Measurements from ENCODE around the gene ZCWPW1.
"Not testable (repeated sequence)": the region's sequence is repeated elsewhere in the genome, so short reads cannot be mapped to it uniquely, and the experiment has no call there.

Gene ZCWPW1

DNA sequence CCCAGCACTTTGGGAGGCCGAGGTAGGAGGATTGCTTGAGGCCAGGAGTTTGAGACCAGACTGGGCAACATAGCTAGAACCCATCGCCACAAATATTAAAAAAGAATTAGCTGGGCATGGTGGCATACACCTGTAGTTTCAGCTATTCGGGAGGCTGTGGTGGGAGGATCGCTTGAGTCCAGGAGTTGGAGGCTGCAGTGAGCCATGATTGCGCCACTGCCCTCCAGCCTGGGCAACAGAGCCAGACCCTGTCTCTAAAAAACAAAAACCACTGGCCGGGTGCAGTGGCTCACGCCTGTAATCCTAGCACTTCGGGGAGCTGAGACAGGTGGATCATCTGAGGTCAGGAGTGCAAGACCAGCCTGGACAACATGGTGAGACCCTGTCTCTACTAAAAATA is 25.4 kb upstream of the ZCWPW1 start:
- DNase-seq, result not testable (repeated sequence)

DNA sequence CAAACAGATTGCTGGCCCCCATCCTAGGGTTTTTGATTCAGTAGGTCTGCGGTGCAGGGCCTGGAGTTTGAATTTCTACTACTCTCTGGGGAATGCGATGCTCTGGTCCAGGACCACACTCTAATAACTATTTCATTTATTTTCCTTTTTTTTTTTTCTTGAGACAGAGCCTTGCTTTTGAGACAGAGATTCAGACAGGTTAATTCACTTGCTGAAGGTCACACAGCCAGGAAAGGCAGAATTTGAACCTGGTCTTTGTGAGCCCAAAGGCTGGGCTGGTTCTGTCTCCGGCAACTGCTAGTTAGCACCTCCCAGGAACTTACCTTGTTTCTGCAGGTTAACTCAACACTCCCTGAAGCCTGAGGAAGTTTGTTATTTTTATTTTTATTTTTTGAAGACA is 24.0 kb upstream of the ZCWPW1 start:
- no peak for DNase-seq

GRCh38 chr7:100449190-100449795 is 20.8 kb upstream of the ZCWPW1 start:
- DNase-seq, result no peak

GRCh38 chr7:100447363-100447762 is 18.9 kb upstream of the ZCWPW1 start:
- not testable (repeated sequence) for DNase-seq

GRCh38 chr7:100446040-100446439 is 17.5 kb upstream of the ZCWPW1 start:
- no peak for DNase-seq

DNA sequence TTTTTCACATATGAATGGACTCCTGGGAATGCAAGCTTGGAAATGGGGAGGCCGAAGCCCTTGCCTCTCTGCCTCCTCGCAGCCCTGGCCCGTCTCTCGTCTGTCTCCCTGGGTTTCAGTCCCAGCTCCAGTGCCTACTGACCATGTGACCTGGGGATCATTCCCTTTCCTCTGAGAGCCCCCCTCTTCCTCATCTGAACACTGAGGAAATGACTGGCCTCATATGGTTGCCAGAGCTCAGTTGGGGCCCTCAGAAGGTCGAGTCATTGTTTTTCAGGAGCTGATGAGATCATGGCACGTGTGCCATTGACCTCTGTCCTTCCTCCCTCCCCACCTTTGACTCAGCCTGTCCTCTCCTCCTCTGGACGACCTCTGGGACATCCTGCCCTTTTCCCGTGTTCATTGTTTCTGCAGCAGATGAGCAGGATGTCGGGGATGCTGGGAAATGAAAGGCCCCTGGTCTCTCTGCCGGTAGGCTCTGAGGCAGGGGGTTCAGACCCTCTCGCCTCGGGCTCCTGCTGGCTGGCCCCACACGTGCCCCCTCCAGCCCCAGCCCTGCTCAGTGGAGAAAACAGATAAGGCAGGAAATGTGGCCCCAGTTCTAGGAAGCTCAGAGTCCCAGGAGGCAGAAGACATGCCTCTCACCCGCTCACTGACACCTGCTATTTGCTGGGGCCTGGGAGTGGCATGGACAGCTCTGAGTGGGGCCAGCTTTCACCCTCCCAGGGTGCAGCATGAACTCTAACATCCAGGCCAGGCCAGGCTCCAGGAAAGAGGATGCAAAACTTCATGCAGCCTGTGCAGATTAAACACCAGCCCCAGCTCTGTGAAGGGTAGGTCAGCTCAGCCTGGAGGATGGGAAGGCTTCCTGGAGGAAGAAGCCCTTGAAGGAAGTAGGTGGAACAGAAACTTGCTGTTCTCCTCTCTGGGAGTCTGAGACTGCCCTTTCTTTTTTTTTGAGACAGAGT is 16.1 kb upstream of the ZCWPW1 start:
- DNase-seq, result no peak

DNA sequence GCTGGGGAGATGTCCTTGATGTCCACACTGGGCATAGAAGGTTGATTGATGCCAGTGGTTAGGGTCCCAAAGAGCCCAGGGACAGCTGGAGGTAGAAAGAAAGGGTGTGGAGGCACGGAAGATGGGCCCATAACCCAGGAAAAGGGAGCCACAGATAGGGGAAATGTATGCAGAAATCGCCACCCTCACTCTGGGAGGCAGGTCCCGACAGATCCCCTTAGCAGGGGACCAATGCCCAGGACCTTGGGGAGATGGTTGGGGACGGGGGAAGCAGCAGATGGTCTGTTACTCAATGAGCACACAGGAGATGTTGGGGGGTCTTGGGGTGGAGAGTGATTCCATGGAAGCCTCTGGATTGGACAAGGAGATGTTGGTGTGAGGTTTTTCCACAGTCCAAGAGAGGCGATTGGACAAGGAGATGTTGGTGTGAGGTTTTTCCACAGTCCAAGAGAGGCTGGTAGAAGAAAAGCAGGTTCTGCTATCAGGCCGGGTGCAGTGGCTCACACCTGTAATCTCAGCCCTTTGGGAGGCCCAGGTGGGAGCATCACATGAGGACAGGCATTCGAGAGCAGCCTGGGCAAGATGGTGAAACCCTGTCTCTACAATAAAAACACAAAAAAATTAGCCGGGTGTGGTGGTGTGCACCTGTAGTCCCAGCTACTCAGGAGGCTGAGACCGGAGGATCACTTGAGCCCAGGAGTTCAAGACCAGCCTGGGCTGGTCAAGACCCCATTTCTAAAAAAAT is 14.8 kb upstream of the ZCWPW1 start:
- DNase-seq, result no peak

GRCh38 chr7:100441641-100442535 is 13.4 kb upstream of the ZCWPW1 start:
- no peak for DNase-seq

DNA sequence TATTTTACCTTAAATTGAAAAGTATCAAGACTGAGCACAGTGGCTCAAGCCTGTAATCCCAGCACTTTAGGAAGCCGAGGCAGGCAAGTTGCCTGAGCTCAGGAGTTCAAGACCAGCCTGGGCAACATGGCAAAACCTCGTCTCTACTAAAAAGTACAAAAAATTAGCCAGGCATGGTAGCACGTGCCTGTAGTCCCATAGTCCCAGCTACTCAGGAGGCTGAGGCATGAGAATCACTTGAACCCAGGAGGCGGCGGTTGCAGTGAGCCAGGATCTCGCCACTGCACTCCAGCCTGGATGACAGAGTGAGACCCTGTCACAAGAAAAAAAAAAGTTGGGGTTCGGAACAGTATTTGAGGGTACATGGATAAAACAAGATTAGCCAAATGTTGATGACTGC is 10.7 kb upstream of the ZCWPW1 start:
- not testable (repeated sequence) for DNase-seq

GRCh38 chr7:100438731-100439130 is 10.2 kb upstream of the ZCWPW1 start:
- DNase-seq, result not testable (repeated sequence)

- DNase-seq, result no peak
Measured at GRCh38 chr7:100438172-100438571, 9.7 kb upstream of the ZCWPW1 start.

- DNase-seq, result no peak
Measured at GRCh38 chr7:100437150-100438100, 8.9 kb upstream of the ZCWPW1 start.

DNA sequence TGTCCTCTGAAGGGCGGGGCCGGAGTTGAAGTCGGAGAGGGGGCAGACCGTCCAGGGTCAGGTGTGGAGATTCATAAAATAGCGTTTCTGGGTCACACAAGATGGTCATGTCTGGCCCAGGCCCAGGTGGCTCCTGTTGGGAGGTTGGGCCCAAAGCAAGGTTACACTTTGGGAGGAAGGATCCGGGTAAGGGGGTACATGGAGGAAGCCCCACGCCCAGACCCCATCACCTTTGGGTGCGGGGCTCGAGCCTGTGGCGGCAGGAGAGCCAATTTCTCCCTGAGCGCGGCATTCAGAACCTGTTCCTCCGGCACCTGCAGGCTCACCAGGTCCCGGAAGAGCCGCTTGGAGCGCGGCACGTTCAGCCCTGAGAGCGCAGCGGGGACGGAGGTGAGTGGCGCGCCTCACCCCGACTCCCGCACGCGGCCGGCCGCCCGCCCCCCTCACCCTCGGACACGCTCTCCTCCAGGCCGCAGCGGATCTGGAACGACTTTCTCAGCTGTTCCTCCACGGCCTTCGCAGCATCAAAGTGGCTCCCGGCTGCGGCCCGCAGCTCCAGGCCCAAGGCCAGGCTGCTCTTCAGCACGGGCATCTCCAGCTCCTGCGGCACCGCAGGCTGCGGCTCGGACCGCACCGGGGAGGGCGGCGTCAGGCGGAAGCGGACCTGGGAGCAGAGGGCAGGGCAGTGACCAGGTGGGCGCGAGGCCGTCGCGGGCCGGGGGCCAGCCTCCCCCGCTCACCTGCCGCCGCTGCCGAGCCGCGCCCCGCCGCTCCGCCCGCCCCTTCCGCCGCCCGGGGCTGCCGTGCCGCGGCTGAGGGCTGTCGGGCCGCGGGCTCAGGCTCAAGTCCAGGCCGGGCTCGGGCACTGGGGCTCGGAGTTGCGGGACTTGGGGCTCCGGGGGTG is 7.2 kb upstream of the ZCWPW1 start:
- DNase-seq, result no peak

- DNase-seq, result no peak
Measured at GRCh38 chr7:100434297-100435144, 6.0 kb upstream of the ZCWPW1 start.

- no peak for DNase-seq
Measured at GRCh38 chr7:100433592-100434296, 5.2 kb upstream of the ZCWPW1 start.

- no peak for DNase-seq
Measured at GRCh38 chr7:100433276-100433591, 4.7 kb upstream of the ZCWPW1 start.

- DNase-seq, result no peak
Measured at GRCh38 chr7:100432621-100433275, 4.2 kb upstream of the ZCWPW1 start.

GRCh38 chr7:100432053-100432452 is 3.5 kb upstream of the ZCWPW1 start:
- no peak for DNase-seq

Data from NCI-H1417 treated with DMSO at 0.1 percent for 48 hours (cell line).